H9 (cell line): ENCODE results near the gene PBOV1. TPM values are rescaled to one million over a fixed set of nuclear protein-coding genes. Genes with fewer than 3 reads are reported as not detected.

Experiments used
- DNase-seq: peaks from one replicate; pipeline ENCODE4 v3.0.0-alpha.2; 2017
- H2AFZ ChIP-seq: one replicate; pipeline ENCODE4 v1.6.1; 2013; ENCODE audit warnings: mild to moderate bottlenecking, low read length, control low read depth, moderate library complexity
- H2AK5ac ChIP-seq: 2 replicates; pipeline ENCODE4 v1.6.1; 2013; ENCODE audit warnings: low read length, control low read depth, mixed read lengths; ENCODE audit not compliant: insufficient read length
- H2BK120ac ChIP-seq: one replicate; pipeline ENCODE4 v1.6.1; 2013; ENCODE audit warnings: low read depth, mild to moderate bottlenecking, low read length, control low read depth, inconsistent platforms; ENCODE audit not compliant: poor library complexity, severe bottlenecking
- H2BK12ac ChIP-seq: 2 replicates; pipeline ENCODE4 v1.6.1; 2013; ENCODE audit warnings: low read length, control low read depth, mixed read lengths, low read depth; ENCODE audit not compliant: insufficient read length
- H2BK15ac ChIP-seq: 2 replicates; pipeline ENCODE4 v1.6.1; 2013; ENCODE audit warnings: low read depth, low read length, control low read depth
- H2BK20ac ChIP-seq: one replicate; pipeline ENCODE4 v1.6.1; 2013; ENCODE audit warnings: low read depth, mild to moderate bottlenecking, low read length, control low read depth, inconsistent platforms; ENCODE audit not compliant: poor library complexity, severe bottlenecking
- H2BK5ac ChIP-seq: 2 replicates; pipeline ENCODE4 v1.6.1; 2013; ENCODE audit warnings: low read length, control low read depth, mixed read lengths; ENCODE audit not compliant: insufficient read length
- H3K14ac ChIP-seq: 2 replicates; pipeline ENCODE4 v1.6.1; 2013; ENCODE audit warnings: low read length, control low read depth; ENCODE audit not compliant: insufficient read depth
- H3K18ac ChIP-seq: 2 replicates; pipeline ENCODE4 v1.6.1; 2013; ENCODE audit warnings: low read depth, mild to moderate bottlenecking, mixed read lengths, low read length, control low read depth; ENCODE audit not compliant: insufficient read length
- H3K23ac ChIP-seq: 2 replicates; pipeline ENCODE4 v1.6.1; 2013; ENCODE audit warnings: low read length, control low read depth, mixed read lengths, low read depth; ENCODE audit not compliant: insufficient read length
- H3K23me2 ChIP-seq: 2 replicates; pipeline ENCODE4 v1.6.1; 2013; ENCODE audit warnings: low read depth, mild to moderate bottlenecking, mixed read lengths, low read length, control low read depth; ENCODE audit not compliant: insufficient read length, poor library complexity, severe bottlenecking
- H3K27ac ChIP-seq: 2 replicates; pipeline ENCODE4 v1.5.1; 2013; ENCODE audit warnings: low read length, control low read depth, mixed read lengths, low read depth; ENCODE audit not compliant: insufficient read length
- H3K27me3 ChIP-seq: 2 replicates; pipeline ENCODE4 v1.6.1; 2013; ENCODE audit warnings: low read length, control low read depth, inconsistent platforms; ENCODE audit not compliant: insufficient read depth
- H3K4ac ChIP-seq: 2 replicates; pipeline ENCODE4 v1.6.1; 2013; ENCODE audit warnings: low read depth, mild to moderate bottlenecking, control low read depth, inconsistent platforms, low read length, moderate library complexity
- H3K4me1 ChIP-seq: 2 replicates; pipeline ENCODE4 v1.6.1; 2013; ENCODE audit warnings: low read length, control low read depth, inconsistent platforms; ENCODE audit not compliant: insufficient read depth
- H3K4me2 ChIP-seq: 2 replicates; pipeline ENCODE4 v1.6.1; 2013; ENCODE audit warnings: low read length, control low read depth, mixed read lengths; ENCODE audit not compliant: insufficient read length, insufficient read depth
- H3K56ac ChIP-seq: 2 replicates; pipeline ENCODE4 v1.6.1; 2013; ENCODE audit warnings: low read depth, mild to moderate bottlenecking, mixed read lengths, low read length, control low read depth; ENCODE audit not compliant: insufficient read length
- H3K79me1 ChIP-seq: 2 replicates; pipeline ENCODE4 v1.6.1; 2013; ENCODE audit warnings: low read depth, mild to moderate bottlenecking, moderate library complexity, low read length, control low read depth, inconsistent platforms; ENCODE audit not compliant: insufficient read depth, poor library complexity, severe bottlenecking
- H3K79me2 ChIP-seq: 2 replicates; pipeline ENCODE4 v1.6.1; 2013; ENCODE audit warnings: low read length, control low read depth, inconsistent platforms; ENCODE audit not compliant: insufficient read depth
- H3K9ac ChIP-seq: 2 replicates; pipeline ENCODE4 v1.6.1; 2013; ENCODE audit warnings: low read length, control low read depth, mixed read lengths; ENCODE audit not compliant: insufficient read length; ENCODE audit errors: extremely low read depth
- H3K9me3 ChIP-seq: one replicate; pipeline ENCODE4 v1.6.1; 2013; ENCODE audit warnings: low read depth, low read length, inconsistent platforms; ENCODE audit not compliant: control insufficient read depth
- H3T11ph ChIP-seq: one replicate; pipeline ENCODE4 v1.6.1; 2013; ENCODE audit warnings: mild to moderate bottlenecking, low read length, control low read depth, inconsistent platforms
- H4K20me1 ChIP-seq: one replicate; pipeline ENCODE4 v1.6.1; 2013; ENCODE audit not compliant: control insufficient read depth, insufficient read length, insufficient read depth
- H4K5ac ChIP-seq: 2 replicates; pipeline ENCODE4 v1.6.1; 2013; ENCODE audit warnings: low read depth, mild to moderate bottlenecking, mixed read lengths, low read length, control low read depth; ENCODE audit not compliant: insufficient read length
- H4K8ac ChIP-seq: replicated peaks from 2 replicates; pipeline ENCODE4 v1.6.1; 2013; ENCODE audit warnings: low read length, control low read depth, mixed read lengths, low read depth; ENCODE audit not compliant: insufficient read length
- H4K91ac ChIP-seq: 2 replicates; pipeline ENCODE4 v1.6.1; 2013; ENCODE audit warnings: low read depth, mild to moderate bottlenecking, moderate library complexity, mixed read lengths, low read length, control low read depth; ENCODE audit not compliant: insufficient read length
- H3K27ac Mint-ChIP-seq, 3 experiments: 2 replicates in 2 of 3; 3 replicates in 1 of 3; pipeline ENCODE4 v1.8.0; 2020 to 2021; ENCODE audit warnings: mixed read lengths in 3 of 3, mild to moderate bottlenecking in 1 of 3, moderate library complexity in 1 of 3
- H3K27me3 Mint-ChIP-seq: 2 replicates; pipeline ENCODE4 v1.8.0; 2021; ENCODE audit warnings: low read depth, mild to moderate bottlenecking, moderate library complexity, mixed read lengths
- H3K36me3 Mint-ChIP-seq, 3 experiments: 2 replicates in 2 of 3; 3 replicates in 1 of 3; pipeline ENCODE4 v1.8.0; 2020 to 2021; ENCODE audit warnings: low read depth in 3 of 3, mixed read lengths in 3 of 3; ENCODE audit not compliant: insufficient read depth in 1 of 3
- H3K4me1 Mint-ChIP-seq, 2 experiments: 2 replicates each; pipeline ENCODE4 v1.8.0; 2020; ENCODE audit warnings: mixed read lengths in 2 of 2
- H3K4me3 Mint-ChIP-seq, 2 experiments: 2 replicates in 1 of 2; 3 replicates in 1 of 2; pipeline ENCODE4 v1.8.0; 2020 to 2021; ENCODE audit warnings: mild to moderate bottlenecking in 2 of 2, mixed read lengths in 2 of 2, moderate library complexity in 1 of 2
- H3K9me3 Mint-ChIP-seq, 2 experiments: 2 replicates in 1 of 2; 3 replicates in 1 of 2; pipeline ENCODE4 v1.8.0; 2020; ENCODE audit warnings: mild to moderate bottlenecking in 2 of 2, mixed read lengths in 2 of 2, moderate library complexity in 1 of 2
- CTCF ChIP-seq: fragments of 200-600 bp; sonication (generic); conservative IDR thresholded peaks from 3 replicates; pipeline ENCODE4 v1.8.0; 2021; ENCODE audit warnings: antibody characterized with exemption, mild to moderate bottlenecking
- WGBS: extraction: QIAGEN DNeasy Blood & Tissue Kit; methylation state at CpG from one replicate; pipeline ENCODE4 v1.1.7; 2013; ENCODE audit warnings: missing lambda C conversion rate, low lambda C conversion rate, mixed read lengths; ENCODE audit not compliant: insufficient read length; ENCODE audit errors: extremely low coverage; 5-methylcytosine and 5-hydroxymethylcytosine counted together
- total RNA-seq: library from RNA; stranded (reverse); gene quantifications from 2 replicates; pipeline ENCODE4 v1.2.1, GENCODE V29; 2021

The PBOV1 gene
- total RNA-seq, 1 experiment from 2014 or later, result not detected

DNA sequence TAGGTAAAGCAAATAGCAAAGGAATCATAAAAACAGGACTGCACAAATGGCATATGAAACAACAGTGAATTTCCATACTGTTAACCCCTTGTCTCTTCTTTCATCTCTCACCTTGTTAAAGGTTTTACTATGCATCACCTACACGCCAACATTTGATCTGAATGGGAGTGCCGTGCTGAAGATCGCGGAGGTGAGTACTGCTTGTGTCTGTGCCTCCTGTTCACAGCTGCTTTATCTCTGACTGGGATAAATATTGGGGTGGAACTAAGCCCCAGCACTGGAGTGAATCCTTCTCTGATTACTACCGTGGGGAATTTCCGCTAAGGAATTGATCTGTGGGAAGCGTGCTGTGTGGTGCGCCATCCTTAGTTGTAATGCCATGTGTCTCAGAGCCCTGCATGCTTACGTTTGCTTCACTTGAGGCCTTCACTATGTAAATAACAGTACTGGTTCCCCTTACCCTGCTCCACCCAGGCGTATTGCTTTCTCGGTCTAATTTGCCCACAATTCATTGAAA is 11.4 kb upstream of the PBOV1 start:
- no peak for DNase-seq
- H2BK5ac ChIP-seq, result no peak overlapping the region
- H3K27me3 Mint-ChIP-seq, result no peaks in the 10 kb centered on the region

More for the DNA sequence above, 11.4 kb upstream of the PBOV1 start:
- H3K4me3 Mint-ChIP-seq, result no peak overlapping the region
- no peak overlapping the region for H3K18ac ChIP-seq
- H4K91ac ChIP-seq, result no peak overlapping the region
- H2AK5ac ChIP-seq, result no peak overlapping the region
- no peak overlapping the region for H3K4ac ChIP-seq
- WGBS, result no CpG with 5 or more reads among the region's 11 CpGs
- H2BK120ac ChIP-seq, result no peak overlapping the region
- H2AFZ ChIP-seq, result no peak overlapping the region
- H3K27ac Mint-ChIP-seq, result no peak overlapping the region; a peak in 1 of 7 replicates
- H4K20me1 ChIP-seq, result no peaks in the 10 kb centered on the region
- no peaks in the 10 kb centered on the region for H3K79me1 ChIP-seq
- no peaks in the 10 kb centered on the region for H3K79me2 ChIP-seq
- H3K4me1 ChIP-seq, result no peaks in the 10 kb centered on the region
- no peaks in the 10 kb centered on the region for H3K36me3 Mint-ChIP-seq
- H3K23me2 ChIP-seq, result no peaks in the 10 kb centered on the region
- no peak overlapping the region for H3K23ac ChIP-seq
- H2BK15ac ChIP-seq, result no peak overlapping the region
- H4K5ac ChIP-seq, result no peak overlapping the region
- no peak overlapping the region; the same call in 1 of the 2 replicates for H3K14ac ChIP-seq
- H3K4me1 Mint-ChIP-seq, result peaks cover 16 to 21% of the 10 kb centered on the region in 2 experiments
- H3K27me3 ChIP-seq, result no peaks in the 10 kb centered on the region
- H2BK20ac ChIP-seq, result no peak overlapping the region
- no peak for TF ChIP-seq CTCF
- no peak overlapping the region for H3K56ac ChIP-seq
- no peak overlapping the region for H3T11ph ChIP-seq
- no peaks in the 10 kb centered on the region for H3K9me3 Mint-ChIP-seq
- no peak overlapping the region for H2BK12ac ChIP-seq
- no peak overlapping the region for H4K8ac ChIP-seq
- no peak overlapping the region for H3K27ac ChIP-seq
- H3K9ac ChIP-seq, result no peak overlapping the region
- no peak overlapping the region for H3K4me2 ChIP-seq
- H3K9me3 ChIP-seq, result no peaks in the 10 kb centered on the region
